ENCODE results near the gene CTIF. TPM values are rescaled to one million over a fixed set of nuclear protein-coding genes. Genes with fewer than 3 reads are reported as not detected.

CTIF gene
- total RNA-seq, 2 experiments from 2014 or later = 3.6 to 4.1 TPM

GRCh38 chr18:48902023-48902855, 363.4 kb downstream of the CTIF start:
- no peak for DNase-seq
- H3K9me3 Mint-ChIP-seq = peaks cover 15% of the 10 kb centered on the region
- H3K27ac Mint-ChIP-seq = no peak overlapping the region
- H3K27me3 Mint-ChIP-seq (ENCODE audit: low read depth) = no peaks in the 10 kb centered on the region
- no peak overlapping the region for H3K4me3 Mint-ChIP-seq
- intact Hi-C loops (cut with micrococcal nuclease) = no loop called here
- peaks cover 4% of the 10 kb centered on the region for H3K4me1 Mint-ChIP-seq (ENCODE audit: low read depth)
- H3K36me3 Mint-ChIP-seq (ENCODE audit: low read depth) = peaks cover 3% of the 10 kb centered on the region
- CTCF ChIA-PET = no interaction called here

DNA sequence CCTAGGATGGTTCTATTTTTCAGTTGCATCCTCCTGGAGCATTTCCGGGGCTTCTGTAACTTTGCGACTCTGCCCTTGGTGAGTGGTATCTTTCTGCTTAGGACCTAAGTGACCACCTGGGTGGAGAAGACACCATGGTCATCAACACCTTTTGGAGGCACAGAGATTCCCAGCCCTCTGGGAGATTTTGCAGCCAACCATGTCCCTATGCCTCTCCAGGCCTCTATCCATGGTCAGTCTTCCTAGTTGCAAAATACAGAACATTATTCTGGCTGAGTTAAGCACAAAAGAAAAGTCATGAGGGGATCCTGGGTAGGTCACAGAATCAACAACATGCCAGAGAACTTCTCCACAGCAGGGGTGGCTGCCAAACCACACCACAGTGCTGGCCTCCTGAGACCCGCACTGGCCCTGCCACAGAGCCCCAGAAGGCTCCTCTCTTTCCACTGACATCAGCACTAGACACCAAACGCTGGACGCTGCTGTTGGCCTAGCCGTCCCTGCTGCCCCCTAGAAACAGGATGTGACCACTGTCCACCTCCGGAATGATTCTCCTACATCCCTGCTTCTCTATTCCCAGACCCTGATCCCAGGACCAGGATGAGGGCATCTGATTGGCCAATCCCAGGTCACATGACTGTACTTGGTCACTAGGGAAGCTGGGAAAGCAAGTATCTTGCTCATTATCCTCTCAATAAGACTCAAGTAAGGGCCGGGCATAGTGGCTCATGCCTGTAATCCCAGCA, 364.2 kb downstream of the CTIF start:
- CTCF ChIA-PET = no interaction called here
- Mint-ChIP-seq H3K4me1 (ENCODE audit: low read depth) (peaks cover 4% of the 10 kb centered on the region), H3K27me3 (ENCODE audit: low read depth) (no peaks in the 10 kb centered on the region), H3K4me3 (no peak overlapping the region), H3K9me3 (peaks cover 15% of the 10 kb centered on the region), H3K36me3 (ENCODE audit: low read depth) (peaks cover 3% of the 10 kb centered on the region), H3K27ac (no peak overlapping the region)
- no peak for DNase-seq
- intact Hi-C loops (cut with micrococcal nuclease) = no loop called here

DNA sequence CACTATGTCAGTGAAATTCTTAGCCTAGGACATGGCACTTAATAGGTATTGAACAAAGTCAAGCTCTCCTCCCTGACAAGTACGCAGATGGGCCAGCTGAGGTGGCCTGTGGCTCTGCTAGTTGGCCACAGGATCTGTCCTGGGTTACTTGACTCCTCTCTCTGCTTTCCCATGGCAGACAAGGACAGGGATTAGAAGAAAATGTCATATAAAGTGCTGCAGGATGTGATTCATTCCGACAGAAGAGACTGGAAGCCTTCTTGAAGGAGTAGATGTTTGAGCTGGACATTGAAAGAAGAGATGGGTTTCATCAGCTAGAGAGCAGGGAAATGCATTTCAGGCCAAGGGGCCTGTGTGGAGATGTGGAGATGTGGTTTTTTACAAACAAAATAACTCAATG, 365.3 kb downstream of the CTIF start:
- Mint-ChIP-seq H3K27me3 (ENCODE audit: low read depth) (no peaks in the 10 kb centered on the region), H3K27ac (no peak overlapping the region), H3K9me3 (peaks cover 13% of the 10 kb centered on the region), H3K4me1 (ENCODE audit: low read depth) (peaks cover 6% of the 10 kb centered on the region), H3K36me3 (ENCODE audit: low read depth) (peaks cover 3% of the 10 kb centered on the region), H3K4me3 (no peak overlapping the region)
- CTCF ChIA-PET = no interaction called here
- no peak for DNase-seq
- intact Hi-C loops (cut with micrococcal nuclease) = no loop called here

GRCh38 chr18:48904847-48905394, 366.1 kb downstream of the CTIF start:
- CTCF ChIA-PET = no interaction called here
- intact Hi-C loops (cut with micrococcal nuclease) = no loop called here
- Mint-ChIP-seq H3K27me3 (ENCODE audit: low read depth) (no peaks in the 10 kb centered on the region), H3K4me1 (ENCODE audit: low read depth) (peaks cover 8% of the 10 kb centered on the region), H3K36me3 (ENCODE audit: low read depth) (peaks cover 3% of the 10 kb centered on the region), H3K4me3 (no peak overlapping the region), H3K27ac (no peak overlapping the region), H3K9me3 (peaks cover 13% of the 10 kb centered on the region)
- no peak for DNase-seq

DNA sequence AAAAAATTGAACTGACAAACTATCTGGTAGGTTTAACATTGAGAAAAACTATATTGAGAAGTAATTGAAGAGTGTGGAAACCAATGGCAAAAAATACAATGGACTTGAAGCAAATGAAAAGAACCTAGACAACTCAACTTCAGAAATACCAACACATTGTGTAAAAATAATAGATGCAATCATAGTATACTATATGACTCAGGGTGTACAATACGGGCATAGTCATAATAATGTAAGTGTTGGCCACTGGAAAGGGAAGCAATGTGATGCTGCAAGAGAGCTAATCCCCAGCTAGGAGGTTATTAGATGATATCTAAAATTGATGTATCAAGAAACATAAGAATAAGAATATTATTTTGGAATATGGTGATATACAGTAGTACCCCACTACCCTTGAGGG, 366.7 kb downstream of the CTIF start:
- no peak for DNase-seq
- Mint-ChIP-seq H3K4me3 (no peak overlapping the region), H3K27me3 (ENCODE audit: low read depth) (no peaks in the 10 kb centered on the region), H3K36me3 (ENCODE audit: low read depth) (peaks cover 3% of the 10 kb centered on the region), H3K9me3 (peaks cover 13% of the 10 kb centered on the region), H3K27ac (no peak overlapping the region), H3K4me1 (ENCODE audit: low read depth) (peaks cover 10% of the 10 kb centered on the region)
- CTCF ChIA-PET = no interaction called here
- intact Hi-C loops (cut with micrococcal nuclease) = no loop called here

DNA sequence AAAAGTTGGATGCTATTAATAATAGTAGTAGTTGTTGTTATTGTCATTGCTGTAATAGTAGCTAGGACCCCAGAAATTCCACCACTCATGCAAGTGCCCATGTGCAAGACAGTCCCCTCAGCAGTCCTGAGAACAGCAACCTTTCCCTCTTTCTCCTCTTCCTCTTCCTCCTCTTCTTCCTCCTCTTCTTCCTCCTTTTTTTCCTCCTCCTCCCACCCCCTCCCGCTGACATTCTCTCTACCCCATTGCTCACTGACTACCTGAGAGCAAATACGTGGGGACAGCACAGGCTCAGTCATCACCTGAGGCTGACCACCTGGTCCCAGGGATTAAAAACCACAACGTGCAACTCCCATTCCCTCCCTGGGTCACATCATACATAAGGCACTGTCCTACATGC, 370.1 kb downstream of the CTIF start:
- Mint-ChIP-seq H3K9me3 (peaks cover 13% of the 10 kb centered on the region), H3K27me3 (ENCODE audit: low read depth) (no peaks in the 10 kb centered on the region), H3K4me1 (ENCODE audit: low read depth) (peaks cover 10% of the 10 kb centered on the region), H3K27ac (no peak overlapping the region), H3K36me3 (ENCODE audit: low read depth) (peaks cover 3% of the 10 kb centered on the region), H3K4me3 (no peak overlapping the region)
- CTCF ChIA-PET = interaction anchor here (0.6 kb wide), 2 partner anchors 11 to 38 kb away, joined by 3 to 4 read pairs; no protein-coding TSS in a partner anchor
- DNase-seq = no peak
- intact Hi-C loops (cut with micrococcal nuclease) = no loop called here

- CTCF ChIA-PET = no interaction called here
- DNase-seq = no peak
- Mint-ChIP-seq H3K4me3 (no peak overlapping the region), H3K36me3 (ENCODE audit: low read depth) (no peaks in the 10 kb centered on the region), H3K27me3 (ENCODE audit: low read depth) (no peaks in the 10 kb centered on the region), H3K9me3 (peaks cover 7% of the 10 kb centered on the region), H3K4me1 (ENCODE audit: low read depth) (peaks cover 10% of the 10 kb centered on the region), H3K27ac (no peak overlapping the region)
- intact Hi-C loops (cut with micrococcal nuclease) = no loop called here
Observed at GRCh38 chr18:48909721-48910120, 370.9 kb downstream of the CTIF start.

DNA sequence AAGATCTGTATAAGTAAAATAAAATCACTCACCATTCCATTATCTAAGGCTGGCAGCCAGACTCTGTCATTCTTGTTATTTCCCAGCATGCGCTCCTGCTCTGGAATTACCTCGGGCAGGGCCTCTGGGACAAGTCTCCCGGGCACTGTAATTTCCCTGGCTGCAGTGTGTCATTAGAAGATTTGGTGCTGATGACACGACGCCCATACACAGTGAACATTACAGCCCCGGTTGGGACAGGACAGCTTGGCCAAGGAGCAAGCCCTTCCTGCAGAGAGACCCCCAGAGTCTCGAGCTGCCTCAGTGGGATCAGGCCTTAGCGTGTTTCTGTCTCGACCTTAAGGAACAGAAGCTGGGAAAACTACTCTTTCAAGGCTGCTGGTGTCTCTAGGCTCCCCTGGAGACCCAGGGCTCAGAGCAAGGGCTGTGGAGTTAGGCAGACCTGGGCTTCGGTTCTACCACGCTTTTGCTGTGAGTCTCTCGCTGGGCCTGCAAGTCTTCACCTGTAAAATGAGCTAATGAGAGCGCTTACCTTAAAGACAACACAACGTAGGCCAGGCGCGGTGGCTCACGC, 372.2 kb downstream of the CTIF start:
- no peak overlapping the region for H3K4me3 Mint-ChIP-seq
- CTCF ChIA-PET = no interaction called here
- H3K27me3 Mint-ChIP-seq (ENCODE audit: low read depth) = no peaks in the 10 kb centered on the region
- H3K4me1 Mint-ChIP-seq (ENCODE audit: low read depth) = peaks cover 10% of the 10 kb centered on the region
- no peak for DNase-seq
- intact Hi-C loops (cut with micrococcal nuclease) = no loop called here
- H3K27ac Mint-ChIP-seq = no peak overlapping the region
- H3K36me3 Mint-ChIP-seq (ENCODE audit: low read depth) = no peaks in the 10 kb centered on the region
- H3K9me3 Mint-ChIP-seq = no peaks in the 10 kb centered on the region

Small RNAs within 50 kb of the gene (microRNA-seq; reads per million reads assigned to microRNA genes)
- gene MIR4743 (ENCODE audit: borderline microRNAs expressed, borderline replicate concordance) = not detected

Other genes with a start within 250 kb of the CTIF start
- not detected for gene ZBTB7C, start 129.6 kb upstream of the CTIF start, total RNA-seq